ENCODE measurements around the gene RAET1G. TPM values are rescaled to one million over a fixed set of nuclear protein-coding genes. Genes with fewer than 3 reads are reported as not detected.
"Not testable (repeated sequence)": the region's sequence is repeated elsewhere in the genome, so short reads cannot be mapped to it uniquely, and the experiment has no call there.

The RAET1G gene
- total RNA-seq, 1 donor from 2014 or later, result 1.2 TPM

- no peak overlapping the region for H3K4me3 ChIP-seq
- H3K4me1 ChIP-seq, result peaks cover 30% of the 10 kb centered on the region
- no peaks in the 10 kb centered on the region for H3K36me3 ChIP-seq
- ATAC-seq, result peak; percentile 56
- no peaks in the 10 kb centered on the region for H3K9me3 ChIP-seq
- no peak for TF ChIP-seq CTCF (IDR thresholded peaks at IDR 0.05)
- H3K27me3 ChIP-seq, result no peaks in the 10 kb centered on the region
- intact Hi-C loops (cut with DNase I), result no loop called here
- peak overlapping the region; percentile 76 for H3K27ac ChIP-seq
- no peak for DNase-seq
Measured at GRCh38 chr6:149895833-149896271, 27.1 kb downstream of the RAET1G start.

- Histone ChIP-seq H3K36me3 (no peaks in the 10 kb centered on the region), H3K9me3 (no peaks in the 10 kb centered on the region), H3K27ac (peak overlapping the region; percentile 76), H3K27me3 (no peaks in the 10 kb centered on the region), H3K4me1 (peaks cover 30% of the 10 kb centered on the region), H3K4me3 (no peak overlapping the region)
- no peak for TF ChIP-seq CTCF (IDR thresholded peaks at IDR 0.05)
- DNase-seq (peak; percentile 77), ATAC-seq (peak; percentile 83)
- intact Hi-C loops (cut with DNase I), result no loop called here
Measured at GRCh38 chr6:149895048-149895590, 27.8 kb downstream of the RAET1G start.

GRCh38 chr6:149891864-149892263 lies 31.1 kb downstream of the RAET1G start:
- H3K9me3 ChIP-seq; H3K36me3 ChIP-seq; H3K27me3 ChIP-seq; H3K27ac ChIP-seq; DNase-seq; ATAC-seq; intact Hi-C loops (cut with DNase I); H3K4me3 ChIP-seq: not testable (repeated sequence)
- H3K4me1 ChIP-seq, result peaks cover 21% of the 10 kb centered on the region

GRCh38 chr6:149891259-149891658 lies 31.7 kb downstream of the RAET1G start:
- H3K4me1 ChIP-seq, result peaks cover 17% of the 10 kb centered on the region
- no peaks in the 10 kb centered on the region for H3K36me3 ChIP-seq
- no peak for DNase-seq
- no peaks in the 10 kb centered on the region for H3K9me3 ChIP-seq
- H3K27ac ChIP-seq, result no peak overlapping the region
- intact Hi-C loops (cut with DNase I), result no loop called here
- no peak overlapping the region for H3K4me3 ChIP-seq
- H3K27me3 ChIP-seq, result no peaks in the 10 kb centered on the region
- TF ChIP-seq CTCF (IDR thresholded peaks at IDR 0.05), result no peak
- ATAC-seq, result no peak

GRCh38 chr6:149890629-149891045 lies 32.3 kb downstream of the RAET1G start:
- H3K36me3 ChIP-seq, result no peaks in the 10 kb centered on the region

GRCh38 chr6:149889326-149889725 lies 33.6 kb downstream of the RAET1G start:
- intact Hi-C loops (cut with DNase I), result no loop called here
- H3K27ac ChIP-seq, result no peak overlapping the region
- H3K4me1 ChIP-seq, result peaks cover 2% of the 10 kb centered on the region
- H3K4me3 ChIP-seq, result no peak overlapping the region
- DNase-seq (no peak), ATAC-seq (no peak)
- no peak for TF ChIP-seq CTCF (IDR thresholded peaks at IDR 0.05)
- H3K27me3 ChIP-seq, result no peaks in the 10 kb centered on the region
- no peaks in the 10 kb centered on the region for H3K9me3 ChIP-seq
- no peaks in the 10 kb centered on the region for H3K36me3 ChIP-seq

More at GRCh38 chr6:149890629-149891045, 32.3 kb downstream of the RAET1G start:
- TF ChIP-seq CTCF (IDR thresholded peaks at IDR 0.05), result no peak
- intact Hi-C loops (cut with DNase I), result no loop called here
- H3K4me3 ChIP-seq, result no peak overlapping the region
- H3K27ac ChIP-seq, result no peak overlapping the region
- DNase-seq (no peak), ATAC-seq (peak; percentile 60)
- peaks cover 10% of the 10 kb centered on the region for H3K4me1 ChIP-seq
- H3K27me3 ChIP-seq, result no peaks in the 10 kb centered on the region
- no peaks in the 10 kb centered on the region for H3K9me3 ChIP-seq
